Myocyte (in vitro differentiated cells): ENCODE measurements around the gene SLC49A4. TPM values are rescaled to one million over a fixed set of nuclear protein-coding genes. Genes with fewer than 3 reads are reported as not detected.

ENCODE experiments used
- DNase-seq: peaks from one replicate; pipeline ENCODE4 v3.0.0-alpha.2; 2012; ENCODE audit warnings: low read depth
- total RNA-seq: library from RNA; depleted of rRNA; stranded (reverse); fragments of >200 nt; gene quantifications from 2 replicates; pipeline ENCODE4 v1.2.3, GENCODE V29; 2014

The SLC49A4 gene
- total RNA-seq, 1 donor from 2014 or later, result 16.7 TPM

GRCh38 chr3:122898298-122898697, 103.4 kb downstream of the SLC49A4 start:
- no peak for DNase-seq

- DNase-seq, result no peak
These were observed 107.5 kb downstream of the SLC49A4 start for GRCh38 chr3:122902326-122902725.

GRCh38 chr3:122903171-122903570, 108.3 kb downstream of the SLC49A4 start:
- DNase-seq, result peak; percentile 28

GRCh38 chr3:122907471-122907870, 112.6 kb downstream of the SLC49A4 start:
- no peak for DNase-seq

GRCh38 chr3:122908251-122908650, 113.4 kb downstream of the SLC49A4 start:
- no peak for DNase-seq

GRCh38 chr3:122911901-122912300, 117.0 kb downstream of the SLC49A4 start:
- no peak for DNase-seq

- DNase-seq, result no peak
These were observed 118.1 kb downstream of the SLC49A4 start for GRCh38 chr3:122912772-122913538.

- DNase-seq, result no peak
These were observed 118.8 kb downstream of the SLC49A4 start for GRCh38 chr3:122913539-122914100.

- DNase-seq, result no peak
These were observed 120.6 kb downstream of the SLC49A4 start for GRCh38 chr3:122915300-122916055.

GRCh38 chr3:122916084-122916483, 121.2 kb downstream of the SLC49A4 start:
- no peak for DNase-seq

- no peak for DNase-seq
These were observed 121.7 kb downstream of the SLC49A4 start for GRCh38 chr3:122916580-122916979.

GRCh38 chr3:122917412-122917811, 122.5 kb downstream of the SLC49A4 start:
- DNase-seq, result no peak

GRCh38 chr3:122918576-122919290, 123.9 kb downstream of the SLC49A4 start:
- peak; percentile 45 for DNase-seq

- no peak for DNase-seq
These were observed 124.4 kb downstream of the SLC49A4 start for GRCh38 chr3:122919291-122919610.

GRCh38 chr3:122920986-122921385, 126.1 kb downstream of the SLC49A4 start:
- DNase-seq, result no peak

- no peak for DNase-seq
These were observed 127.2 kb downstream of the SLC49A4 start for GRCh38 chr3:122921791-122922651.

GRCh38 chr3:122923611-122924010, 128.7 kb downstream of the SLC49A4 start:
- no peak for DNase-seq

- DNase-seq, result no peak
These were observed 129.2 kb downstream of the SLC49A4 start for GRCh38 chr3:122924056-122924455.

GRCh38 chr3:122925756-122926155, 130.9 kb downstream of the SLC49A4 start:
- no peak for DNase-seq

GRCh38 chr3:122926322-122926721, 131.5 kb downstream of the SLC49A4 start:
- no peak for DNase-seq

- DNase-seq, result no peak
These were observed 131.9 kb downstream of the SLC49A4 start for GRCh38 chr3:122926811-122927210.
